SK-N-SH (cell line): ENCODE measurements around the gene KIAA2012. TPM values are rescaled to one million over a fixed set of nuclear protein-coding genes. Genes with fewer than 3 reads are reported as not detected.

ENCODE experiments used
- CTCF ChIA-PET: fragments of 300-600, 350-600 bp; formaldehyde crosslinking; extraction: SDS; loops from one replicate; lab custom pipeline; 2021; lab: Yijun Ruan, JAX
- POLR2A ChIA-PET: fragments of 350-600 bp; sonication (Branson Sonifier 250); formaldehyde crosslinking; extraction: SDS; loops from one replicate; lab custom pipeline; 2020; ENCODE audit warnings: antibody characterized with exemption, inconsistent platforms; lab: Yijun Ruan, JAX
- DNase-seq: peaks from one replicate; pipeline ENCODE4 v3.0.0; 2012
- H2AFZ ChIP-seq: fragments of 200-600 bp; sonication (generic); 2 replicates; pipeline ENCODE4 v1.8.1; 2016; ENCODE audit warnings: antibody characterized with exemption, mild to moderate bottlenecking, low read depth
- H3F3A ChIP-seq: fragments of 200-600 bp; sonication (generic); replicated peaks from 2 replicates; pipeline ENCODE3; 2016; ENCODE audit warnings: antibody characterized with exemption, mild to moderate bottlenecking; ENCODE audit not compliant: insufficient read depth
- H3K27ac ChIP-seq, 2 experiments: fragments of 200-500 bp in 1 of 2; fragments of 200-600 bp in 1 of 2; sonication (Bioruptor generic) in 1 of 2; sonication (generic), shearing (Covaris generic) in 1 of 2; 2 replicates each; pipeline versions ENCODE4 v1.5.1 to v1.6.1; 2014 to 2016; ENCODE audit warnings: low read depth in 2 of 2, inconsistent platforms in 1 of 2, low read length in 1 of 2, mild to moderate bottlenecking in 1 of 2, mixed read lengths in 1 of 2
- H3K27me3 ChIP-seq: fragments of 200-600 bp; sonication (generic), shearing (Covaris generic); 2 replicates; pipeline ENCODE4 v1.6.1; 2016; ENCODE audit warnings: mixed run types; ENCODE audit not compliant: insufficient read depth
- H3K36me3 ChIP-seq, 2 experiments: fragments of 200-500 bp in 1 of 2; fragments of 200-600 bp in 1 of 2; sonication (Bioruptor generic) in 1 of 2; sonication (generic) in 1 of 2; replicated peaks in 1 of 2; 2 replicates each; pipeline versions ENCODE3 to v1.5.1; 2014 to 2016; ENCODE audit warnings: low read length in 1 of 2, mild to moderate bottlenecking in 1 of 2; ENCODE audit not compliant: insufficient read depth in 2 of 2, control insufficient read depth in 1 of 2
- H3K4me1 ChIP-seq, 2 experiments: fragments of 200-500 bp in 1 of 2; fragments of 200-600 bp in 1 of 2; sonication (Bioruptor generic) in 1 of 2; sonication (generic), shearing (Covaris generic) in 1 of 2; 2 replicates each; pipeline versions ENCODE4 v1.5.1 to v1.6.1; 2014 to 2016; ENCODE audit warnings: low read depth in 1 of 2, low read length in 1 of 2, mixed run types in 1 of 2; ENCODE audit not compliant: insufficient read depth in 2 of 2, control insufficient read depth in 1 of 2
- H3K4me2 ChIP-seq: fragments of 200-600 bp; sonication (generic), shearing (Covaris generic); 2 replicates; pipeline ENCODE4 v1.6.1; 2017; ENCODE audit warnings: mixed run types
- H3K4me3 ChIP-seq, 2 experiments: fragments of 200-500 bp in 1 of 2; fragments of 200-600 bp in 1 of 2; sonication (Bioruptor generic) in 1 of 2; sonication (generic), shearing (Covaris generic) in 1 of 2; 2 replicates each; pipeline versions ENCODE4 v1.5.1 to v1.8.1; 2014 to 2016; ENCODE audit warnings: low read depth in 2 of 2, inconsistent platforms in 1 of 2, low read length in 1 of 2, mild to moderate bottlenecking in 1 of 2, mixed read lengths in 1 of 2, moderate library complexity in 1 of 2
- H3K79me2 ChIP-seq: fragments of 200-600 bp; sonication (generic); 2 replicates; pipeline ENCODE4 v1.8.1; 2017; ENCODE audit warnings: mild to moderate bottlenecking; ENCODE audit not compliant: insufficient read depth
- H3K9ac ChIP-seq: fragments of 200-600 bp; sonication (generic); 2 replicates; pipeline ENCODE4 v1.6.1; 2017; ENCODE audit warnings: mixed run types
- H3K9me2 ChIP-seq: fragments of 200-600 bp; sonication (generic); 2 replicates; pipeline ENCODE4 v1.6.1; 2017; ENCODE audit warnings: mixed run types
- H3K9me3 ChIP-seq: fragments of 200-600 bp; sonication (generic); 2 replicates; pipeline ENCODE4 v1.6.1; 2017; ENCODE audit warnings: mixed run types, mild to moderate bottlenecking, moderate library complexity
- H4K20me1 ChIP-seq: fragments of 200-600 bp; sonication (generic); 2 replicates; pipeline ENCODE4 v1.6.1; 2017; ENCODE audit warnings: mild to moderate bottlenecking, mixed run types; ENCODE audit not compliant: insufficient read depth
- EP300 ChIP-seq, 2 experiments: IDR thresholded peaks; 2 replicates each; pipeline versions ENCODE4 v1.4.0 to v1.6.1; 2012; ENCODE audit warnings: borderline replicate concordance in 1 of 2, low read depth in 1 of 2, low read length in 1 of 2
- EZH2phosphoT487 ChIP-seq: fragments of 200-600 bp; sonication (generic); IDR thresholded peaks from 2 replicates; pipeline ENCODE4 v1.6.1; 2017; ENCODE audit warnings: low read depth, mixed run types, mild to moderate bottlenecking, antibody characterized with exemption, moderate library complexity, borderline replicate concordance
- GATA2 ChIP-seq: sonication (generic); formaldehyde crosslinking; IDR thresholded peaks from 2 replicates; pipeline ENCODE4 v1.5.0; 2020; ENCODE audit warnings: mild to moderate bottlenecking, missing genetic modification reagents
- RCOR1 ChIP-seq: fragments of 150-350 bp; IDR thresholded peaks from 2 replicates; pipeline ENCODE4 v1.6.1; 2017; ENCODE audit warnings: antibody characterized with exemption, low read length
- RXRA ChIP-seq: IDR thresholded peaks from 2 replicates; pipeline ENCODE4 v1.4.0; 2012; ENCODE audit warnings: low read depth, mild to moderate bottlenecking, borderline replicate concordance
- WGBS: methylation state at CpG from one replicate; pipeline ENCODE4 v1.1.6; 2017; ENCODE audit warnings: low lambda C conversion rate; 5-methylcytosine and 5-hydroxymethylcytosine counted together
- polyA plus RNA-seq, 3 experiments: library from polyadenylated mRNA; depleted of rRNA; stranded (reverse); fragments of >200 nt; gene quantifications; 2 replicates each; pipeline ENCODE4 v1.2.3, GENCODE V29; 2012
- TF ChIP-seq, protein P1 (sequence below): IDR thresholded peaks from 2 replicates; pipeline ENCODE4 v1.4.0; 2012; ENCODE audit warnings: low read depth
- TF ChIP-seq, protein P2 (sequence below): IDR thresholded peaks from 2 replicates; pipeline ENCODE4 v1.6.1; 2012; ENCODE audit warnings: mild to moderate bottlenecking, low read depth, low read length, moderate library complexity

Gene KIAA2012
- polyA plus RNA-seq, 1 of the 3 experiments (the other 2 are of a cell fraction): 0.07 TPM

DNA sequence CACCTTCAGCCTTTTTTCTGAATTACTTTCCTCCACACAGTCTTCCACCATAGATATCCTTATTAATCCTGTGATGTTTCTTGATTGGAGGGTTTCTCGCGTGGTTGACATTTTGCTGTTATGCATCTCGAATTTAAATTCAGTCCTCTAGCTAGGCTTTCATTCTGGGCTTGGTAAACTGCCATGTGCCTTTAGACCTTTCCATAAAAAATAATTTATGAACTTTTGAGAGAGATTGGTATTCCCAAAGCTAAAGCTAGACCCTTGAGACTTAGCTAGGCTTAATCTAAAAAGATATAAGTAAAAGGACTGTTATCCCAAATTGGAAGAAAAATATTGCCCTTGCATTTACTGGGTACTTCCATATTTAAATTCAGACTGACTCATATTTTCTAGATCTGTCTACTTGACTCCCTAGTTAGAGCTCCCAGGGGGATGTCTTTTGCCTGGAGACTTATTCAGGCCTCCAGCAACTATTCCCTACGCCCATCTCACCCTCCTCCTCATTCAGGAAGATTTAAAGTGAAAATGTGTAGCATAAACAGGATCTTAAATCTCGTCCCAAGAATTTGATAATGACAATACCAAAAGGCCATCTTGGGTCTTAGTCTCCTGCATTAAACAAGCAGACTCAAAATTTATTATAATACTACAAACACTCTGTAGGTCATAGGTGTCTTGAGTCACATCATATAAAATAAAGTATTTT lies 60.3 kb downstream of the KIAA2012 start:
- 92% methylated on average over 5 of the region's 5 CpGs for WGBS
- Histone ChIP-seq H4K20me1 (no peaks in the 10 kb centered on the region), H3K27me3 (no peaks in the 10 kb centered on the region), H2AFZ (no peak overlapping the region), H3K9me3 (no peaks in the 10 kb centered on the region), H3K4me2 (no peak overlapping the region), H3K27ac (no peak overlapping the region), H3K9ac (no peak overlapping the region), H3K9me2 (no peaks in the 10 kb centered on the region), H3K4me1 (peaks cover 2 to 18% of the 10 kb centered on the region in 2 experiments; a peak in 2 of 4 replicates), H3K79me2 (no peaks in the 10 kb centered on the region), H3K36me3 (no peaks in the 10 kb centered on the region), H3K4me3 (no peak overlapping the region), H3F3A (peaks cover 6% of the 10 kb centered on the region)
- DNase-seq: no peak
- TF ChIP-seq EZH2phosphoT487 (no peak), EP300 (IDR thresholded peaks at IDR 0.05; ENCODE audit: borderline replicate concordance in 1 of 2, low read depth in 1 of 2, low read length in 1 of 2) (no peak), RXRA (no peak), GATA2 (CRISPR knock-in tag) (no peak)
- TF ChIP-seq, protein P1, sequence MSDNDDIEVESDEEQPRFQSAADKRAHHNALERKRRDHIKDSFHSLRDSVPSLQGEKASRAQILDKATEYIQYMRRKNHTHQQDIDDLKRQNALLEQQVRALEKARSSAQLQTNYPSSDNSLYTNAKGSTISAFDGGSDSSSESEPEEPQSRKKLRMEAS: no peak
- TF ChIP-seq, protein P2, sequence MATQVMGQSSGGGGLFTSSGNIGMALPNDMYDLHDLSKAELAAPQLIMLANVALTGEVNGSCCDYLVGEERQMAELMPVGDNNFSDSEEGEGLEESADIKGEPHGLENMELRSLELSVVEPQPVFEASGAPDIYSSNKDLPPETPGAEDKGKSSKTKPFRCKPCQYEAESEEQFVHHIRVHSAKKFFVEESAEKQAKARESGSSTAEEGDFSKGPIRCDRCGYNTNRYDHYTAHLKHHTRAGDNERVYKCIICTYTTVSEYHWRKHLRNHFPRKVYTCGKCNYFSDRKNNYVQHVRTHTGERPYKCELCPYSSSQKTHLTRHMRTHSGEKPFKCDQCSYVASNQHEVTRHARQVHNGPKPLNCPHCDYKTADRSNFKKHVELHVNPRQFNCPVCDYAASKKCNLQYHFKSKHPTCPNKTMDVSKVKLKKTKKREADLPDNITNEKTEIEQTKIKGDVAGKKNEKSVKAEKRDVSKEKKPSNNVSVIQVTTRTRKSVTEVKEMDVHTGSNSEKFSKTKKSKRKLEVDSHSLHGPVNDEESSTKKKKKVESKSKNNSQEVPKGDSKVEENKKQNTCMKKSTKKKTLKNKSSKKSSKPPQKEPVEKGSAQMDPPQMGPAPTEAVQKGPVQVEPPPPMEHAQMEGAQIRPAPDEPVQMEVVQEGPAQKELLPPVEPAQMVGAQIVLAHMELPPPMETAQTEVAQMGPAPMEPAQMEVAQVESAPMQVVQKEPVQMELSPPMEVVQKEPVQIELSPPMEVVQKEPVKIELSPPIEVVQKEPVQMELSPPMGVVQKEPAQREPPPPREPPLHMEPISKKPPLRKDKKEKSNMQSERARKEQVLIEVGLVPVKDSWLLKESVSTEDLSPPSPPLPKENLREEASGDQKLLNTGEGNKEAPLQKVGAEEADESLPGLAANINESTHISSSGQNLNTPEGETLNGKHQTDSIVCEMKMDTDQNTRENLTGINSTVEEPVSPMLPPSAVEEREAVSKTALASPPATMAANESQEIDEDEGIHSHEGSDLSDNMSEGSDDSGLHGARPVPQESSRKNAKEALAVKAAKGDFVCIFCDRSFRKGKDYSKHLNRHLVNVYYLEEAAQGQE: no peak
- ChIA-PET CTCF (no interaction called here), POLR2A (no interaction called here)

DNA sequence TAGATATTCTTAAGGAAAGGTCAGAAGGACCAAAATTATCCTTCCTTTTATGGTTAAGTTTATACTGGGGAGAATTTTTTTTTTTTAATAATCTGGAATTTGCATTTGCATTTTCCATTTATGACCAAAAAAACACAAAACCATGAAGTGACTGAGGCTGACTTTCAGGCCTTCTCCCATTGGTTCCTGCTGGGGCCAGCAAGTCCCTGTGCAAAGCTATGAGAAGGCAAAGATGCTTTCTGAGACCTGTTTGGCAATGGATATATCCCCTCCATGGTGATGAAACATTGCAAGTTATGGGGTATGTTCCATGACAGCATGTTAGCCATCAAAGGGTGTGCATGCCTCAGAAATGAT lies 60.8 kb downstream of the KIAA2012 start:
- no peaks in the 10 kb centered on the region for H3K9me3 ChIP-seq
- H3K27me3 ChIP-seq: no peaks in the 10 kb centered on the region
- no peak for TF ChIP-seq RCOR1
- POLR2A ChIA-PET: no interaction called here
- H3K4me3 ChIP-seq: no peak overlapping the region
- CTCF ChIA-PET: no interaction called here
- no peaks in the 10 kb centered on the region for H3K9me2 ChIP-seq
- peaks cover 2 to 18% of the 10 kb centered on the region in 2 experiments; a peak in 2 of 4 replicates for H3K4me1 ChIP-seq
- no peak overlapping the region for H3K4me2 ChIP-seq
- no peaks in the 10 kb centered on the region for H3K79me2 ChIP-seq
- H3K27ac ChIP-seq: no peak overlapping the region
- H2AFZ ChIP-seq: no peak overlapping the region
- H4K20me1 ChIP-seq: no peaks in the 10 kb centered on the region
- H3K9ac ChIP-seq: no peak overlapping the region
- peaks cover 6% of the 10 kb centered on the region for H3F3A ChIP-seq
- H3K36me3 ChIP-seq: no peaks in the 10 kb centered on the region
- DNase-seq: no peak
